HG02938 (cell line): ENCODE results near the gene ABCA2.

ENCODE experiments used
- ATAC-seq: cut with Tn5 transposase; IDR thresholded peaks from one replicate; pipeline ENCODE4 v1.9.1; 2021; ENCODE audit warnings: mild to moderate bottlenecking, moderate library complexity; ENCODE audit not compliant: unreplicated experiment

ABCA2 gene

GRCh38 chr9:137027369-137028262 lies at the start of gene ABCA2:
Gene ABCA2, minus strand, starts transcription at chr9:137028237. Its CDS starts 97 bp downstream, at chr9:137028140.
- ATAC-seq = no peak

- ATAC-seq = peak; percentile 43
Observed at GRCh38 chr9:137077010-137077747, 49.1 kb upstream of the ABCA2 start, which contains the start of gene UAP1L1. Gene UAP1L1, plus strand, starts transcription at chr9:137077517. Its CDS starts 16 bp downstream, at chr9:137077533.

- no peak for ATAC-seq
Observed at GRCh38 chr9:137076636-137077009, 48.6 kb upstream of the ABCA2 start.

- no peak for ATAC-seq
Observed at GRCh38 chr9:137075275-137075775, 47.3 kb upstream of the ABCA2 start.

- no peak for ATAC-seq
Observed at GRCh38 chr9:137074657-137075274, 46.7 kb upstream of the ABCA2 start.

- no peak for ATAC-seq
Observed at GRCh38 chr9:137073992-137074399, 46.0 kb upstream of the ABCA2 start.

GRCh38 chr9:137071282-137071681 lies 43.2 kb upstream of the ABCA2 start:
- ATAC-seq = no peak

- ATAC-seq = peak; percentile 16
Observed at GRCh38 chr9:137070906-137071275, 42.9 kb upstream of the ABCA2 start.

- ATAC-seq = peak; percentile 78
Observed at GRCh38 chr9:137070201-137070905, 42.3 kb upstream of the ABCA2 start, which contains the start of gene SAPCD2. Gene SAPCD2, minus strand, starts transcription at chr9:137070557. Its CDS starts 97 bp downstream, at chr9:137070460.

GRCh38 chr9:137069508-137070091 lies 41.6 kb upstream of the ABCA2 start:
- ATAC-seq = no peak

- ATAC-seq = no peak
Observed at GRCh38 chr9:137068539-137069507, 40.8 kb upstream of the ABCA2 start.

GRCh38 chr9:137067860-137068538 lies 40.0 kb upstream of the ABCA2 start:
- no peak for ATAC-seq

GRCh38 chr9:137066096-137066861 lies 38.2 kb upstream of the ABCA2 start:
- no peak for ATAC-seq

- no peak for ATAC-seq
Observed at GRCh38 chr9:137065336-137065967, 37.4 kb upstream of the ABCA2 start.

- no peak for ATAC-seq
Observed at GRCh38 chr9:137064880-137065164, 36.8 kb upstream of the ABCA2 start.

- ATAC-seq = no peak
Observed at GRCh38 chr9:137064027-137064879, 36.2 kb upstream of the ABCA2 start.
